CD14-positive monocyte (primary cell): ENCODE measurements around the gene HSPA1B. TPM values are rescaled to one million over a fixed set of nuclear protein-coding genes. Genes with fewer than 3 reads are reported as not detected.

Source experiments
- DNase-seq, 3 donors: peaks; one replicate each; pipeline ENCODE4 v3.0.0-alpha.2; 2011 to 2022
- H2AFZ ChIP-seq: 2 replicates; pipeline ENCODE4 v1.6.0; 2012; ENCODE audit warnings: mild to moderate bottlenecking, low read depth, low read length, inconsistent platforms; ENCODE audit not compliant: insufficient read depth, poor library complexity, severe bottlenecking
- H3K27ac ChIP-seq, 2 donors: 1 replicate in 1 of 2; 2 replicates in 1 of 2; pipeline ENCODE4 v1.5.1; 2012 to 2013; ENCODE audit warnings: low read length in 2 of 2, control low read depth in 1 of 2, inconsistent platforms in 1 of 2, low read depth in 1 of 2, mild to moderate bottlenecking in 1 of 2
- H3K27me3 ChIP-seq, 2 donors: one replicate each; pipeline versions ENCODE4 v1.6.0 to v1.6.1; 2011 to 2013; ENCODE audit warnings: low read length in 2 of 2; ENCODE audit not compliant: control insufficient read depth in 2 of 2, insufficient read depth in 2 of 2
- H3K36me3 ChIP-seq, 2 donors: replicated peaks in 1 of 2; 1 replicate in 1 of 2; 2 replicates in 1 of 2; pipeline versions ENCODE4 v1.5.1 to v1.6.1; 2012 to 2013; ENCODE audit warnings: low read length in 2 of 2, control low read depth in 1 of 2, inconsistent platforms in 1 of 2, mild to moderate bottlenecking in 1 of 2; ENCODE audit not compliant: insufficient read depth in 2 of 2, control insufficient read depth in 1 of 2
- H3K4me1 ChIP-seq, 2 donors: 1 replicate in 1 of 2; 2 replicates in 1 of 2; pipeline versions ENCODE4 v1.5.1 to v1.6.1; 2012 to 2013; ENCODE audit warnings: low read length in 2 of 2, control low read depth in 1 of 2, inconsistent platforms in 1 of 2, mild to moderate bottlenecking in 1 of 2, moderate library complexity in 1 of 2; ENCODE audit not compliant: insufficient read depth in 2 of 2, control insufficient read depth in 1 of 2
- H3K4me2 ChIP-seq: replicated peaks from 2 replicates; pipeline ENCODE3; 2012; ENCODE audit warnings: low read length, moderate library complexity, mild to moderate bottlenecking; ENCODE audit not compliant: poor library complexity, severe bottlenecking; ENCODE audit errors: extremely low read depth
- H3K4me3 ChIP-seq, 3 experiments: fragments of 200-600 bp in 1 of 3; sonication (generic) in 1 of 3; replicated peaks in 1 of 3; 1 replicate in 2 of 3; 2 replicates in 1 of 3; pipeline ENCODE4 v1.5.1; 2011 to 2013; ENCODE audit warnings: low read length in 3 of 3, mild to moderate bottlenecking in 3 of 3, control low read depth in 2 of 3, low read depth in 2 of 3, inconsistent platforms in 1 of 3, moderate library complexity in 1 of 3
- H3K79me2 ChIP-seq: 2 replicates; pipeline ENCODE4 v1.6.0; 2012; ENCODE audit warnings: mild to moderate bottlenecking, control low read depth, inconsistent platforms, low read length, moderate library complexity; ENCODE audit not compliant: insufficient read depth
- H3K9ac ChIP-seq: 2 replicates; pipeline ENCODE4 v1.6.0; 2017; ENCODE audit warnings: low read length, mild to moderate bottlenecking; ENCODE audit not compliant: insufficient read depth, poor library complexity, severe bottlenecking
- H3K9me3 ChIP-seq, 2 donors: replicated peaks in 1 of 2; 1 replicate in 1 of 2; 2 replicates in 1 of 2; pipeline versions ENCODE4 v1.5.1 to v1.6.1; 2012 to 2013; ENCODE audit warnings: low read length in 2 of 2, control low read depth in 1 of 2; ENCODE audit not compliant: control insufficient read depth in 1 of 2, insufficient read depth in 1 of 2
- H4K20me1 ChIP-seq: 2 replicates; pipeline ENCODE4 v1.6.0; 2012; ENCODE audit warnings: mild to moderate bottlenecking, low read length, control low read depth, moderate library complexity; ENCODE audit not compliant: insufficient read depth
- H3K27ac Mint-ChIP-seq, 7 donors: one replicate each; pipeline ENCODE4 v1.8.0; 2020; ENCODE audit warnings: mild to moderate bottlenecking in 7 of 7, mixed read lengths in 7 of 7, moderate library complexity in 6 of 7, inconsistent platforms in 2 of 7
- H3K27me3 Mint-ChIP-seq, 3 donors: one replicate each; pipeline ENCODE4 v1.8.0; 2021 to 2022; ENCODE audit warnings: low read depth in 3 of 3, mild to moderate bottlenecking in 3 of 3, mixed read lengths in 3 of 3, moderate library complexity in 3 of 3, inconsistent platforms in 1 of 3
- H3K36me3 Mint-ChIP-seq, 2 donors: one replicate each; pipeline ENCODE4 v1.8.0; 2020; ENCODE audit warnings: mixed read lengths in 2 of 2, inconsistent platforms in 1 of 2, mild to moderate bottlenecking in 1 of 2
- H3K4me1 Mint-ChIP-seq: one replicate; pipeline ENCODE4 v1.8.0; 2020; ENCODE audit warnings: mild to moderate bottlenecking, mixed read lengths
- H3K4me3 Mint-ChIP-seq, 2 donors: one replicate each; pipeline ENCODE4 v1.8.0; 2020; ENCODE audit warnings: mild to moderate bottlenecking in 2 of 2, mixed read lengths in 2 of 2, moderate library complexity in 1 of 2
- H3K9me3 Mint-ChIP-seq, 7 donors: one replicate each; pipeline ENCODE4 v1.8.0; 2020 to 2022; ENCODE audit warnings: mixed read lengths in 7 of 7, mild to moderate bottlenecking in 6 of 7, moderate library complexity in 6 of 7, inconsistent platforms in 2 of 7
- CTCF ChIP-seq: fragments of 200-600 bp; IDR thresholded peaks from one replicate; pipeline ENCODE4 v1.8.0; 2022; ENCODE audit warnings: antibody characterized with exemption, mild to moderate bottlenecking
- WGBS: methylation state at CpG from one replicate; pipeline ENCODE4 v1.1.5; 2013; ENCODE audit warnings: missing lambda C conversion rate; ENCODE audit not compliant: insufficient coverage; 5-methylcytosine and 5-hydroxymethylcytosine counted together
- intact Hi-C, 2 donors: fragments of 100-400 bp; cut with micrococcal nuclease; formaldehyde crosslinking; loops; one replicate each; pipeline versions ENCODE4 v1.15.0 to v1.15.1; 2023
- polyA plus RNA-seq, 3 donors: library from polyadenylated mRNA; depleted of rRNA in 1 of 3; unstranded in 2 of 3; stranded (reverse) in 1 of 3; fragments of 300-500 nt in 2 of 3; fragments of >200 nt in 1 of 3; fragmentation: Illumina TruSeq in 2 of 3; gene quantifications; 1 replicate in 2 of 3; 2 replicates in 1 of 3; pipeline ENCODE4 v1.2.3, GENCODE V29; 2012 to 2021

Gene HSPA1B
- polyA plus RNA-seq, 3 donors, result 3.4 to 81.4 (median 4.8) TPM

- Histone ChIP-seq H3K27me3 (no peaks in the 10 kb centered on the region), H3K4me1 (peaks cover 24 to 30% of the 10 kb centered on the region in 2 donors), H3K36me3 (peaks cover 7 to 22% of the 10 kb centered on the region in 2 donors), H4K20me1 (no peaks in the 10 kb centered on the region), H2AFZ (peak within 1 kb of the TSS; percentile 98), H3K4me3 (peak within 1 kb of the TSS; percentile 61 to 98 (median 66)), H3K4me2 (peak within 1 kb of the TSS; percentile 96), H3K79me2 (peaks cover 28% of the 10 kb centered on the region), H3K9me3 (no peaks in the 10 kb centered on the region), H3K27ac (peak within 1 kb of the TSS; percentile 72 to 95), H3K9ac (peak within 1 kb of the TSS; percentile 94)
- Mint-ChIP-seq H3K9me3 (no peaks in the 10 kb centered on the region), H3K27me3 (peaks cover 0 to 2% (median 0%) of the 10 kb centered on the region in 3 donors), H3K27ac (peak within 1 kb of the TSS; percentile 97 to 99 (median 99)), H3K36me3 (peaks cover 14 to 24% of the 10 kb centered on the region in 2 donors), H3K4me3 (peak within 1 kb of the TSS; percentile 99), H3K4me1 (peaks cover 25% of the 10 kb centered on the region)
- intact Hi-C loops, result loop anchor here in 1 of 2 donors (2.0 to 10.0 kb wide), 2 partner anchors 27 to 61 kb away; partner anchors contain the start of gene CLIC1
- peak; percentile 96 to 97 (median 97) for DNase-seq
- WGBS, result under 1% methylated on average over 74 of the region's 75 CpGs
- TF ChIP-seq CTCF, result peak; percentile 78
Observed at GRCh38 chr6:31795616-31796298, 31.8 kb upstream of the HSPA1B start, which contains the start of gene VARS1. Gene VARS1, minus strand, starts transcription at chr6:31795752. Its CDS starts 535 bp downstream, at chr6:31795217.

GRCh38 chr6:31796993-31797385 lies 30.5 kb upstream of the HSPA1B start:
- H3K36me3 Mint-ChIP-seq, result peaks cover 14 to 24% of the 10 kb centered on the region in 2 donors
- peaks cover 3 to 22% of the 10 kb centered on the region in 2 donors for H3K36me3 ChIP-seq
- H2AFZ ChIP-seq, result no peak overlapping the region
- no peaks in the 10 kb centered on the region for H3K9me3 Mint-ChIP-seq
- H3K9ac ChIP-seq, result no peak overlapping the region
- no peak overlapping the region for H3K4me3 ChIP-seq
- no peak overlapping the region for H3K4me2 ChIP-seq
- WGBS, result no CpG with 5 or more reads among the region's 2 CpGs
- peaks cover 31% of the 10 kb centered on the region for H3K79me2 ChIP-seq
- H3K4me1 ChIP-seq, result peaks cover 19 to 27% of the 10 kb centered on the region in 2 donors
- no peak for DNase-seq
- intact Hi-C loops, result loop anchor here in 1 of 2 donors (10.0 kb wide), 1 partner anchor 62 kb away; the partner anchor contains the start of gene CLIC1
- H3K27me3 Mint-ChIP-seq, result peaks cover 0 to 2% (median 0%) of the 10 kb centered on the region in 3 donors
- peaks cover 21% of the 10 kb centered on the region for H3K4me1 Mint-ChIP-seq
- no peaks in the 10 kb centered on the region for H3K9me3 ChIP-seq
- H3K27me3 ChIP-seq, result no peaks in the 10 kb centered on the region
- no peak for TF ChIP-seq CTCF
- no peaks in the 10 kb centered on the region for H4K20me1 ChIP-seq
- H3K27ac Mint-ChIP-seq, result peak overlapping the region in 6 of 7 donors; percentile 13 to 87 (median 59)
- H3K27ac ChIP-seq, result peak overlapping the region in 1 of 2 donors; percentile 31
- H3K4me3 Mint-ChIP-seq, result no peak overlapping the region
